Mesodermal cell (in vitro differentiated cells): ENCODE results near the gene CERS4. TPM values are rescaled to one million over a fixed set of nuclear protein-coding genes. Genes with fewer than 3 reads are reported as not detected.
A peak's percentile ranks its signal among the peaks of the same experiment; 100 is the strongest.

ENCODE experiments used
- H3K27ac ChIP-seq: 2 replicates; pipeline ENCODE4 v1.7.0; 2013; ENCODE audit warnings: mild to moderate bottlenecking, low read depth, low read length, moderate library complexity; ENCODE audit not compliant: severe bottlenecking
- H3K36me3 ChIP-seq: 2 replicates; pipeline ENCODE4 v1.7.1; 2013; ENCODE audit warnings: mild to moderate bottlenecking, low read length, moderate library complexity; ENCODE audit not compliant: control insufficient read depth, insufficient read depth
- H3K4me1 ChIP-seq: one replicate; pipeline ENCODE4 v1.7.1; 2013; ENCODE audit warnings: mild to moderate bottlenecking, low read length; ENCODE audit not compliant: insufficient read depth, control insufficient read depth, poor library complexity, severe bottlenecking
- H3K4me3 ChIP-seq: 2 replicates; pipeline ENCODE4 v1.7.0; 2013; ENCODE audit warnings: low read length, control low read depth, mild to moderate bottlenecking; ENCODE audit not compliant: insufficient read depth, poor library complexity, severe bottlenecking; ENCODE audit errors: extremely low read depth
- H3K9me3 ChIP-seq: 2 replicates; pipeline ENCODE4 v1.7.1; 2013; ENCODE audit warnings: mild to moderate bottlenecking, low read length, moderate library complexity; ENCODE audit not compliant: control insufficient read depth
- WGBS, 2 experiments: methylation state at CpG; one replicate each; pipeline ENCODE4 v1.1.5; 2013; ENCODE audit warnings: missing lambda C conversion rate in 2 of 2; ENCODE audit not compliant: insufficient coverage in 2 of 2; 5-methylcytosine and 5-hydroxymethylcytosine counted together
- polyA plus RNA-seq, 2 experiments: library from polyadenylated mRNA; stranded (reverse); fragments of 50-300 nt; gene quantifications; one replicate each; pipeline ENCODE4 v1.2.3, GENCODE V29; 2013

The CERS4 gene, protein sequence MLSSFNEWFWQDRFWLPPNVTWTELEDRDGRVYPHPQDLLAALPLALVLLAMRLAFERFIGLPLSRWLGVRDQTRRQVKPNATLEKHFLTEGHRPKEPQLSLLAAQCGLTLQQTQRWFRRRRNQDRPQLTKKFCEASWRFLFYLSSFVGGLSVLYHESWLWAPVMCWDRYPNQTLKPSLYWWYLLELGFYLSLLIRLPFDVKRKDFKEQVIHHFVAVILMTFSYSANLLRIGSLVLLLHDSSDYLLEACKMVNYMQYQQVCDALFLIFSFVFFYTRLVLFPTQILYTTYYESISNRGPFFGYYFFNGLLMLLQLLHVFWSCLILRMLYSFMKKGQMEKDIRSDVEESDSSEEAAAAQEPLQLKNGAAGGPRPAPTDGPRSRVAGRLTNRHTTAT
- polyA plus RNA-seq (2013, experiment 1 of 2): 27.1 TPM
- 23.7 TPM for polyA plus RNA-seq (2013, experiment 2 of 2)

DNA sequence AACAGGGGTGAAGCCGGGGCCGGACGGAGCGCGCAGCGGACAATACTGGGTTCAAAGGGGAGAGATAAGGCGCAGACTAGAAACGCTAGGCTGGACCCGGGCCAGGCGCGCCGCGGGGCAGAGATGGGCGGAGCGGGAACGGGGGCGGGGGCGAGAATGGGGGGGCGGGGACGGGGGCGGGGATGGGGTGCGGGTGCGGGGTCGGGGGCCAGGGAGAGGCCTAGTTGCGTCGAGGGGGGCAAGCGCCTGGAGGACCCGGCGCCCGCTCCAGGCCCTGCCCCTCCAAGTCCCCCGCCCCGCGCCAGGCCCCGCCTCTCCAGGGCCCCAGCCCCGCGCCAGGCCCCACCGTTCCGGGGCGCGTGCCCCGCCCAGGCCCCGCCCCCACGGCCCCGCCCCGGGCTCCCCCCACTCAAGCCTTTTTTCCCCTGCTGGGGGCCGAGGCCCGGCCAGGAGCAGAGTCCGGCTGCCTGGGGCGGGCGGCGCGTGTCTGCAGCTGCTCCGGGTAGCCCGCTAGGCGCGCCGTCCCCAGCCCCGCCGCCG lies at the start of gene CERS4:
Gene CERS4 (plus strand): TSS at position 449 of the 540 bp plus-strand sequence. CDS start 41,707 bp downstream, outside the sequence.
- WGBS, 2 experiments: 1 to 2% methylated on average over 13 to 34 of the region's 60 CpGs
- Histone ChIP-seq H3K4me3 (peak within 1 kb of the TSS; percentile 66), H3K36me3 (no peaks in the 10 kb centered on the region), H3K4me1 (peaks cover 11% of the 10 kb centered on the region), H3K27ac (no peak within 1 kb of the TSS), H3K9me3 (no peaks in the 10 kb centered on the region)

DNA sequence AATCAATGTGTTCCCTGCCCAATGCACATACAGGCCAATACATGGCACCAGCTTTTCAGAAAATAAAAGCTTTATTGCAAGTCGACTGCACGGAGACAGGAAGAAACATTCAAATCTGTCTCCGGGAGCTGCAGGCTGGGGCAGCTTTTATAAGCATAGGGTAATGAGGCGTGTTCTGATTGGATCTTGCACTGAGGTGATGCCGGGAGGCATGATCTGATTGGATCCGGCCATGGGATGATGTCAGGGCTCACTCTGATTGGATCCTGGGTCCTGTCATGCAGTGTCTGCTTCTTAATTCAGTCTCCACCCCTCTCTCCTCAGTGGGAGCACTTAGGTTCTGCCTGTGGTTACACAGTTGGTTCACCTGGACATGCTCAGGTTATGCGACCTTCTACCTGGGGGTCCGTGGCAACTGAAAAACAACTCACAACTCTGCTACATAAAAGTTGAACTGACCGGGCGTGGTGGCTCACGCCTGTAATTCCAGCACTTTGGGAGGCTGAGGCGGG lies 48.0 kb upstream of the CERS4 start:
- no peak overlapping the region for H3K27ac ChIP-seq
- no peaks in the 10 kb centered on the region for H3K9me3 ChIP-seq
- H3K4me3 ChIP-seq: no peak overlapping the region
- H3K4me1 ChIP-seq: peaks cover 2% of the 10 kb centered on the region
- WGBS, 2 experiments: 82 to 85% methylated on average over 9 to 11 of the region's 12 CpGs
- no peaks in the 10 kb centered on the region for H3K36me3 ChIP-seq

DNA sequence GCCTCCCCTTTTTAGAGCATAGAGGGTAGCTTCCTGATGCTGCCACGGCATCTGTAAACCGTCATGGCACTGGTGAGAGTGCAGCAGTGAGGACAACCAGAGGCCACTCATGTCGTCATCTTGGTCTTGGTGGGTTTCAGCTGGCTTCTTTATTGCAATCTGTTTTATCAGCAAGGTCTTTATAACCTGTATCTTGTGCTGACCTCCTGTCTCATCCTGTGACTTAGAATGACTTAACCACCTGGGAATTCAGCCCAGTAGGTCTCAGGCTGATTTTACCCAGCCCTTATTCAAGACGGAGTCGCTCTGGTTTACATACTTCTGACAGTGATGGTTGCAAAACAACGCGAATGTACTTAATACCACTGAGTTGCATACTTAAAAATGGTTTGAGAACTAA lies 45.4 kb upstream of the CERS4 start:
- Histone ChIP-seq H3K4me3 (no peak overlapping the region), H3K4me1 (peaks cover 2% of the 10 kb centered on the region), H3K36me3 (no peaks in the 10 kb centered on the region), H3K27ac (no peak overlapping the region), H3K9me3 (no peaks in the 10 kb centered on the region)
- WGBS, 2 experiments: 55 to 60% methylated on average over 7 of the region's 7 CpGs

DNA sequence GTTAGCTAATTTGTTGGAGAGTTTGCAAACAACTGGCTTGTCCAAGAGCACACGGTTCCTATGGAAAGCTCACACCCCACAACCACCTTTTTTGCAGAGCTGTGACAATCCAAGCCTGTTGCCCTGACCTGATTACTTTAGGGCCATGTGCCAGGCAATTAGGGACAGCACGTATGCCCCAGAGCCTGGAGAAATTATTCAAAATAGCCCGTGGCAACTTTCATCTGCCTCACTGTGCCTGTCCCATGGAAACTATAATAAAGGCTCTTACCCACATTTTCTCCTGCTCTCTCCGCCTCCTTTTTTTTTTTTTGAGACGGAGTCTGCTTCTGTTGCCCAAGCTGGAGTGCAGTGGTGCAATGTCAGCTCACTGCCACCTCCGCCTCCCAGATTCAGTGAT lies 41.2 kb upstream of the CERS4 start:
- H3K27ac ChIP-seq: no peak overlapping the region
- no peaks in the 10 kb centered on the region for H3K9me3 ChIP-seq
- WGBS, 2 experiments: 82 to 95% methylated on average over 4 to 5 of the region's 6 CpGs
- H3K4me1 ChIP-seq: peaks cover 2% of the 10 kb centered on the region
- H3K36me3 ChIP-seq: no peaks in the 10 kb centered on the region
- H3K4me3 ChIP-seq: no peak overlapping the region

DNA sequence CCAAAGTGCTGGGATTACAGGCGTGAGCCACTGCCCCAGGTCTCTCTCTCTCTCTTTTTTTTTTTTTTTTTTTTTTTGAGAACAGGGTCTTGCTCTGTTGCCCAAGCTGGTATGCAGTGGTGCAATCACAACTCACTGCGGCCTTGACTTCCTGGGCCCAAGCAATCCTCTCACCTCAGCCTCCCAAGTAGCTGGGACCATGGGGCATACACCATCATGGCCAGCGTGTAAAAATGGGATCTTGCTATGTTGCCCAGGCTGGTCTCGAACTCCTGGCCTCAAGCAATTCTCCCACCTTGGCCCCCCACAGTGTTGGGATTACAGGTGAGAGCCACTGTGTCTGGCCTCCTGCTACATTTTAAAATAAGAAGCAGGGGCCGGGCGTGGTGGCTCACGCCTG lies 40.6 kb upstream of the CERS4 start:
- 97 to 100% methylated on average over 5 to 6 of the region's 7 CpGs for WGBS, 2 experiments
- peaks cover 2% of the 10 kb centered on the region for H3K4me1 ChIP-seq
- H3K9me3 ChIP-seq: no peaks in the 10 kb centered on the region
- no peaks in the 10 kb centered on the region for H3K36me3 ChIP-seq
- H3K27ac ChIP-seq: no peak overlapping the region
- H3K4me3 ChIP-seq: no peak overlapping the region

DNA sequence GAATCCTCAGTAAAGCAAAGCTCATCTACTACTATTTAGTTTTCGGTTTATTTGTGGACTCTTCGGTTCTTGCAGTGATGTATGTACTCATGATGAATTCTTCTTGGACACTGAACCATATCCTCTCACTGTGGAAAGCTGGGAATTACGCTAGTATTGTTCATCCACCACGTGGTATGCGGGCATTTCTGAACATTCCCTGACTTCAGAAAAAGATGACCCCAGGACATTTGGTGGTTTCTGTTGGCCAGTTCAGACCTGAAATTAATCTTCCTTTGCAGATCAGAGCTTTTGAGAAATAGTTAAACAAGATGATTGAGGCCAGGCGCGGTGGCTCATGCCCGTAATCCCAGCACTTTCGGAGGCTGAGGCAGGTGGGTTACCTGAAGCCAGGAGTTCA lies 34.5 kb upstream of the CERS4 start:
- WGBS, 2 experiments: 89% methylated on average over 7 to 8 of the region's 9 CpGs
- H3K4me3 ChIP-seq: no peak overlapping the region
- H3K36me3 ChIP-seq: no peaks in the 10 kb centered on the region
- no peaks in the 10 kb centered on the region for H3K9me3 ChIP-seq
- no peak overlapping the region for H3K27ac ChIP-seq
- no peaks in the 10 kb centered on the region for H3K4me1 ChIP-seq

DNA sequence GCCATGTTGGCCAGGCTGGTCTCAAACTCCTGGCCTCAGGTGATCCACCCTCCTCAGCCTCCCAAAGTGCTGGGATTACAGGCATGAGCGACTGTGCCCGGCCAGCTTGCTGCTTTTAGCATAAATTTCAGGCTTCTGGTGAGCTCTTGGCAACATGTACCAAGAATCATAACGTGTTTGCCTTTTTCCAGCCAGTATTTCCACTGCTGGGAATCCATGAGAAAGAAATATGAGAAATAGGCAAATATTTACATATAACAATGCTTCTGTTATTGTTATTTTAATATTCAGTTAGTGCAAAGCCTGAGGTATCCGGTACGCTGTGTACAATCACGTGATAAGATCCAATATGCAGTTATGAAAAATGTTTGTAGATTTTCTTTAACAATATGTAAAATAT lies 29.2 kb upstream of the CERS4 start:
- Histone ChIP-seq H3K4me3 (no peak overlapping the region), H3K36me3 (no peaks in the 10 kb centered on the region), H3K9me3 (no peaks in the 10 kb centered on the region), H3K27ac (no peak overlapping the region), H3K4me1 (no peaks in the 10 kb centered on the region)
- 80% methylated on average over 1 to 2 of the region's 6 CpGs for WGBS, 2 experiments

DNA sequence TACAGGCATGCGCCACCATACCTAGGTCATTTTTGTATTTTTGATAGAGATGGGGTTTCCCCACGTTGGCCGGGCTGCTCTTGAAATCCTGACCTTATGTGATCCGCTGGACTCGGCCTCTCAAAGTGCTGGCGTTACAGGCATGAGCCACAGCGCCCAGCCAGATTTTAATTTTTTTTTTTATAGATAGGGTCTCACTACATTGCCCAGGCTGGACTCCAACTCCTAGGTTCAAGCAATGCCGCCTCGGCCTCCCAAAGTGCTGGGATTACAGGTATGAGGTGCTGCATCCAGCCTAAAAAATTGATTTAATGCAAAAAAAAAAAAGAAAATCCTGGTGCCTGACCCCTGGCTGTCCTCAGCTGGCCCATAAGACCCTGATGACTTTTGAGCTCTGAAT lies 24.9 kb upstream of the CERS4 start:
- 89 to 93% methylated on average over 6 to 9 of the region's 9 CpGs for WGBS, 2 experiments
- Histone ChIP-seq H3K9me3 (no peaks in the 10 kb centered on the region), H3K27ac (no peak overlapping the region), H3K4me3 (no peak overlapping the region), H3K36me3 (no peaks in the 10 kb centered on the region), H3K4me1 (no peaks in the 10 kb centered on the region)

DNA sequence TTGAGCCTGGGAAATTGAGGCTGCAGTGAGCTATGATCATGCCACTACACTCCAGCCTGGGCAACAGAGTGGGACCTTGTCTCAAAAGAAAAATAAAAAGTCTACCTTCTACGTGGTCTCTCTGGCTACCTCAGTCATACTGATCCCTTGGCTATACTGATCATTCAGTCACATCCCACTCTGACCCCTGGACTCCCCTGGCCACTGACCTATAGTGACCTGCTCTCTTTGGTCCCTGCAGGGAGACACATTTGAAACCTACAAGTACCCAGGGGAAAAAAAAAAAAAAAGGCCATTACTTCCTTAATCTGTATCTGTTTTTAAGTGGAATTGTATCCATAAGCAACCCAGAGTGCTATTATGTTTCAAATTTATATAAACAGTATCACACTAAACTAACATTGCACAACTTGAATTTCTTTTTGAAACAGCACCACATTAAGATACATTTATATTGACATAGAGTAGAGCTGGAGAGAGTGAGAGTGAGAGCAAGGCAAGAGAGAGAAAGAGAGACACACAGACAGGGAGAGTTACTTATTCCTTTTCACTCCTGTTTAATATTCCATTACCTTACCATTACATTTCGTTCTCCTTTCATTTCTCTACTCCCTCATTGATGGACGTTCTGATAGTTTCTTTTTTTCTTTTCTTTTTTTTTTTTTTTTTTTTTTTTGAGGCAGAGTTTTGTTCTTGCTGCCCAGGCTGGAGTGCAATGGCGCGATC lies 23.7 kb upstream of the CERS4 start:
- H3K27ac ChIP-seq: no peak overlapping the region
- H3K9me3 ChIP-seq: no peaks in the 10 kb centered on the region
- 98 to 100% methylated on average over 2 to 3 of the region's 5 CpGs for WGBS, 2 experiments
- no peak overlapping the region for H3K4me3 ChIP-seq
- H3K36me3 ChIP-seq: no peaks in the 10 kb centered on the region
- no peaks in the 10 kb centered on the region for H3K4me1 ChIP-seq

DNA sequence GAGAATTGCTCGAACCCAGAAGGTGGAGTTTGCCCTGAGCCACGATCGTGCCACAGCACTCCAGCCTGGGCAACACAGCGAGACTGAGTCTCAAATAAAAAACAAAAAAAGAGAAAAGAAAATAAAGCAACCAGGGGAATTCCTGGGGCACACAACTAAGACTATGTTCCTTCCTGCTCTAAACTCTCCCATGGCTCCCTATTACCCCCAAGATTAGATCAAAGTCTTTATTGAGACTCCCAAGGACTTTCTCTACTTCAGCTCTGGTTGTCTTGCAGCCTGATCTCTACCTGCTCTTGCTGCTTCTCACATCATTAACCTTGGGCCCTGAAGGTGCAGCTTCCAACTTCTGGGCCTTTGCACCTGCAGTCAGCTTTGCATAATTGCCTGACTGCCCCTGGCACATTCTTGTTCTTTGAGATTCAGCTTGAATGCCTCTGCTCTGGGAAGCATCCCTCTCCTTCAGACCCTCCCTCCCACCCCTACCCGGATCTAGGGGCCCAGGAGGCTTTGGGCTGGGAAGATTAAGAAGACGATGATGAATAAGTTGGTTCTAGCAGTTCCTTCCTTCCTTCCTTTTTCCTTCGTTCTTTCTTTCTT lies 16.8 kb upstream of the CERS4 start:
- no peaks in the 10 kb centered on the region for H3K9me3 ChIP-seq

More for the DNA sequence above, 16.8 kb upstream of the CERS4 start:
- no peak overlapping the region for H3K4me3 ChIP-seq
- 81 to 88% methylated on average over 2 to 5 of the region's 7 CpGs for WGBS, 2 experiments
- H3K36me3 ChIP-seq: no peaks in the 10 kb centered on the region
- peaks cover 20% of the 10 kb centered on the region for H3K4me1 ChIP-seq
- no peak overlapping the region for H3K27ac ChIP-seq
